COR-L47 (cell line): ENCODE results near the gene TGFA.

Experiments
- DNase-seq: peaks from one replicate; lab custom pipeline; 2025; lab: John Stamatoyannopoulos, UW

TGFA gene

GRCh38 chr2:70552501-70553333, 909 bp downstream of the TGFA start:
- DNase-seq: no peak

GRCh38 chr2:70551167-70551566, 2.5 kb downstream of the TGFA start:
- DNase-seq: no peak

- no peak for DNase-seq
Measured at GRCh38 chr2:70549962-70550361, 3.7 kb downstream of the TGFA start.

- DNase-seq: no peak
Measured at GRCh38 chr2:70549064-70549710, 4.4 kb downstream of the TGFA start.

- no peak for DNase-seq
Measured at GRCh38 chr2:70548233-70548632, 5.4 kb downstream of the TGFA start.

GRCh38 chr2:70546885-70547284, 6.7 kb downstream of the TGFA start:
- DNase-seq: no peak

GRCh38 chr2:70546376-70546775, 7.2 kb downstream of the TGFA start:
- no peak for DNase-seq

GRCh38 chr2:70541481-70542020, 12.1 kb downstream of the TGFA start:
- no peak for DNase-seq

GRCh38 chr2:70537840-70538239, 15.8 kb downstream of the TGFA start:
- no peak for DNase-seq

- DNase-seq: no peak
Measured at GRCh38 chr2:70536517-70537055, 17.0 kb downstream of the TGFA start.

- no peak for DNase-seq
Measured at GRCh38 chr2:70535573-70535972, 18.1 kb downstream of the TGFA start.

- no peak for DNase-seq
Measured at GRCh38 chr2:70534183-70534836, 19.3 kb downstream of the TGFA start.

GRCh38 chr2:70532244-70532935, 21.2 kb downstream of the TGFA start:
- no peak for DNase-seq

GRCh38 chr2:70531419-70532086, 22.1 kb downstream of the TGFA start:
- DNase-seq: no peak

GRCh38 chr2:70529610-70530009, 24.0 kb downstream of the TGFA start:
- no peak for DNase-seq

- no peak for DNase-seq
Measured at GRCh38 chr2:70528929-70529328, 24.7 kb downstream of the TGFA start.

- no peak for DNase-seq
Measured at GRCh38 chr2:70528276-70528675, 25.4 kb downstream of the TGFA start.

GRCh38 chr2:70527447-70528080, 26.1 kb downstream of the TGFA start:
- no peak for DNase-seq

GRCh38 chr2:70526126-70526525, 27.5 kb downstream of the TGFA start:
- no peak for DNase-seq

GRCh38 chr2:70525032-70525431, 28.6 kb downstream of the TGFA start:
- no peak for DNase-seq
